Measurements from ENCODE around the gene RAD51.

RAD51 gene

GRCh38 chr15:40722354-40722753, 27.4 kb downstream of the RAD51 start:
- no peak for DNase-seq (ENCODE audit: low read depth in 2 of 2)

- DNase-seq (ENCODE audit: low read depth in 2 of 2), result no peak
These were observed 28.0 kb downstream of the RAD51 start for GRCh38 chr15:40722934-40723333.

DNA sequence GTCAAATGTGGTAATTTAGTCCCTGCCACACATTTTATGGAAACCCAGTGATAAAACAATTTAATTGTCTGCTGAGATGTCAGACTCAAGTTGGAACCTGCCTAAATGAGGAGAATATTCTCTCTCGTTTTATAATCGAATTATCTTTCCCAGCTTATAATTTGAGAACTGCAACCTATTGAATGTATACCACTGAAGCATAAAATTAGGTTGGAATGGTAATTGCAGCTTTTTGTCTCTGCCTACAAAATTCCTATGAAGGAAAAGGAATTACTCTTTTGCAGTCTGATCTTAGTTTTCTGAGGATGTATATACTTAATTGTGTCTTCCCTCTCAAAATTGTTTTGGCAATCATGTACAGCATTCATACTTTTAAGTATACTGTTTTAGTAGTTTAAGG, 28.9 kb downstream of the RAD51 start:
- DNase-seq (ENCODE audit: low read depth in 2 of 2), result no peak

GRCh38 chr15:40731034-40731433, 36.1 kb downstream of the RAD51 start:
- no peak for DNase-seq (ENCODE audit: low read depth in 2 of 2)

DNA sequence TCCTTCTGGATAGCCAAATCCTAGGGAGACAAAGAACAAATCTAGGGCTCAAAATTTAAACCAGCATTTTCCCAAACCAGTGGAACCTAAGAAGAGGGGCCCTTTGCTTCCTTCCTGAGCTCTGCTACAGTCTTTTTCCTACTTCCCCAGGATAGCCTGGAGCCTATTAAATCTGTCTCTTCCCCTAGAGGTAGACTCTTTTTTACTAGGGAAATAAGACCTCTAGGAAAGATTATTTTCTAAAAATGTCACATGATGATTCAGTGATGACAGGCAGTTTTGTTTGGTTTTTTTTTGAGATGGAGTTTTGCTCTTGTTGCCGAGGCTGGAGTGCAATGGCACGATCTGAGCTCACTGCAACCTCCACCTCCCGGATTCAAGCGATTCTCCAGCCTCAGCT, 41.6 kb downstream of the RAD51 start:
- DNase-seq (ENCODE audit: low read depth in 2 of 2), result no peak

DNA sequence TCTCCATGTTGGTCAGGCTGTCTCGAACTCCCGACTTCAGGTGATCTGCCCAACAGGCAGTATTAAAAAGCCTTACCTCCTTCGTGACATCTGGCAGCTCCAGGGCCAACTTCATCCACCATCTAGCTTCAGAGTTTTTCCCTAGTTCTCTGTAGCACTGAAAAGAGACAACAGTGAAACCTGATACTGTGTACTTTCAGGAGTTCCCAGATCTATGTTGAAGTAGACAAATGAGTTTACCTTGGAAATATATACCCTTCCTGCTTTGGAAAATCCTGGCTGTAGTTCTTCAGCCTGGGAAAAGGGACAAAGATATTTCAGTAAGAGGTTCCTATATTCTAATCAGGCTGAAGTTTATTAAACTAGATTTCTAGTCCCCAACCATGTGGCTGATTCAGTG, 42.1 kb downstream of the RAD51 start:
- DNase-seq (ENCODE audit: low read depth in 2 of 2), result no peak

DNA sequence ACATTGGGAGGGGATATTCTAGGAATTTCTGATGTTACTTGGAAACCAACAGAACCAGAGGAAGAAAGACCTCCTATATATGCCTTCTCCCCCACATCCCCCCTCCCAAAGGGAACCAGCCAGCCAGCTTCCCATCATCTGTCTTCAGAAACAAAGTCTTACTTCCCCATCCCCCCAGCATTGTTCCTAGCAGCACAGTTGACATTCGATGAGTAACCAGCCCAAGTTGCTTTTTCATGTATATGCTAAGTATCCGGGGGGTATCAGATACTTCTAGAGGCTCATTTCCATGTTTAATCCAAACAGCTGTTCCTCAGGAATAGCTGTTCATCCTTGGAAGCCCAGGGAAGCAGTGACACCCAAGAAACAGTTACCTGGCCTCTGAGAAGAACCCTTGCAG, 44.1 kb downstream of the RAD51 start:
- DNase-seq (ENCODE audit: low read depth in 2 of 2), result no peak

DNA sequence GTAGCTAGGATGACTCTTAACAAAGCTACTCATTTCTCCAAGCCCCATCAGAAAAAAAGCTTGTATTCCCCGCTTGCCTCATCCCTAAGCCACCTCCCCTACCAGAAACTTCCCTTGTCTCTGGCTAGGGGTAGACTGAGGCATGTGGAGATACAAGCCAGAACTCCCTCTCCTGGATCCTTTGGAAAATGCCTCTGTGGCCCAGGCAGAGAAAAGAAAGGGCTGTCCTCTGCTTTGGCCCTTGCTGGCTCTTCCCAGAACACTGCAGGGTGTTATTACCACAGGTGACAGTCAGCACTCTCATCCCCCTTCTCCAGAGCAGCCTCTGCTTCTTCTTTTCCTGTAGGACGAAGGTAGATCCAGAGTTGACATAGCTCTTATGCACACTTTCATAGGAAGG, 44.9 kb downstream of the RAD51 start:
- no peak for DNase-seq (ENCODE audit: low read depth in 2 of 2)

DNA sequence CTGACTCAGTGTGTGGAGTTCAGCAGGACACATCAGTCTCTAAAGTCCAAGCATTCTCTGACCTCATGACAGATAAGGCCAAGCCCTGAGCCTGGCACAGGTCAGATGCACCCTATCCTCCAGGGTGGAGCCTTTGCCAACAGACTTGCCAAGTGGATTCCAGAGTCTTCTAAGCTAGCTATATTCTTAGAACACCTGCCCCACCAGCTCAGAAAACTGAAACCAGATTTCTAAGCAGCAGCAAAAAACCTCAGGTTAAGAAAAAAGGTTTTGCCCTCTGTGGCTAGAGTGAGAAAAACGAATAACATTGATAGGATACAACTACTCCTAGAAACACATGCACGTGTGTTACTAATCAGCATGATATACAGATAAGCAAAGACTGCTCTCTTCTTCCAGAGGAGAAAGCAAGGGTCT, 48.5 kb downstream of the RAD51 start:
- DNase-seq (ENCODE audit: low read depth in 2 of 2), result no peak

DNA sequence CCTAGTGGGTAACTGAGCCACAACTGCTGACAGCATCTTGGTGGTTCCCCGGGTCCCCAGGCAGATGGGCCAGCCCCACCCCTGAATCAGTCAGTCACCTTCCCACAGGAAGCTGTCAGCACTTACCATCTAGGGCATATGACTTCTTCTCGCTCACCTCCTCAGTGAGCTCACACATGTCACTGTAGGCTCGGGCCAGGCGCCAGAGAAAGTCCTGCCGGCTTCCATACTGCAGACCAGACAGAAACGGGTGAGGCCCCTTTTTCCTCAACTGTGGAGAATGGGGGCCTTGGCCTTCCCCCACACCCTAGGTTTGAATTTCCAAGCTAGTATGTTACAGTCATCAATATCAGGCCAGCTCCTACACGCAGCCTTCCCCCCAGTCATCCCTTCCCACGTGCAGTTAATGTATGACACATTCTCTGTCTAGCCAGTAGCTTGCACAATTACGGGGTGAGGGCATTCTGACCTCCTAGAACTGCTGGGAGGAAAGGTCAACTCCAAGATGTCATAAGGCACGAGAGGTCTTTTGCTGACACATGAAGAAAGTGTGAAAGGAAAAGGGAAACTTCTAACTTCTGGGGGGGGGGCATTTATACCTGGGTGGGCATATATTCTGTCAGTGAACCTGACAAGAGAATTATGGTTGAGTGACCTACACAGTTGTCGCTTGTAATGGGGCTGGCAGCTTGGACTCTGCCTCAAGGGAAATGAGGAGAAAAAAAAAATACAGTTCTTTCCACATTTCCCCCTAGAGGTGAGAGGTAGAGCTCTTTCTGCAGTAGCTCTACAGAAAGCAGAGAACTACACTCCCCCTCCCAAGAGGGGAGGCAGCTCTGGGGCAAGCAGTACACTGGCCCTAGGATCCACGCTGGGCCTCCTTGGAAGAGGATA, 49.2 kb downstream of the RAD51 start:
- DNase-seq (ENCODE audit: low read depth in 2 of 2), result peak in 1 of 2 donors; percentile 29

DNA sequence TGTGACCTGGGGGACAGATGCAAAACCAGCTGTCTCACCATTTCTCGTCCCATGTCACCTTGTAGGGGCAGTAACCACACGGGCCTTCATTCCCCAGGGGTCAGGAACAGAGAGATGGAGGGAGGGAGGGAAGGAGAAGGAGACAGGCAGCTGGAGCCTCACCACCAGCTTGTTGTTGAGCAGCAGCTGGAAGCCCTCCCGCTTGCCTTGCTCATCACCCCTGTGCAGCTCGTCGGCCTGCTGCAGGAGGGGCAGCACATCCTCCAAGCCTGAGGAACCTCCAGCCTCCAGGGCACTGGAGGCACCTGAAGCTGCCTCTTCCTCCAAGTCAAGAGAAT, 49.8 kb downstream of the RAD51 start:
- no peak for DNase-seq (ENCODE audit: low read depth in 2 of 2)

GRCh38 chr15:40746916-40747418, 52.0 kb downstream of the RAD51 start:
- no peak for DNase-seq (ENCODE audit: low read depth in 2 of 2)

DNA sequence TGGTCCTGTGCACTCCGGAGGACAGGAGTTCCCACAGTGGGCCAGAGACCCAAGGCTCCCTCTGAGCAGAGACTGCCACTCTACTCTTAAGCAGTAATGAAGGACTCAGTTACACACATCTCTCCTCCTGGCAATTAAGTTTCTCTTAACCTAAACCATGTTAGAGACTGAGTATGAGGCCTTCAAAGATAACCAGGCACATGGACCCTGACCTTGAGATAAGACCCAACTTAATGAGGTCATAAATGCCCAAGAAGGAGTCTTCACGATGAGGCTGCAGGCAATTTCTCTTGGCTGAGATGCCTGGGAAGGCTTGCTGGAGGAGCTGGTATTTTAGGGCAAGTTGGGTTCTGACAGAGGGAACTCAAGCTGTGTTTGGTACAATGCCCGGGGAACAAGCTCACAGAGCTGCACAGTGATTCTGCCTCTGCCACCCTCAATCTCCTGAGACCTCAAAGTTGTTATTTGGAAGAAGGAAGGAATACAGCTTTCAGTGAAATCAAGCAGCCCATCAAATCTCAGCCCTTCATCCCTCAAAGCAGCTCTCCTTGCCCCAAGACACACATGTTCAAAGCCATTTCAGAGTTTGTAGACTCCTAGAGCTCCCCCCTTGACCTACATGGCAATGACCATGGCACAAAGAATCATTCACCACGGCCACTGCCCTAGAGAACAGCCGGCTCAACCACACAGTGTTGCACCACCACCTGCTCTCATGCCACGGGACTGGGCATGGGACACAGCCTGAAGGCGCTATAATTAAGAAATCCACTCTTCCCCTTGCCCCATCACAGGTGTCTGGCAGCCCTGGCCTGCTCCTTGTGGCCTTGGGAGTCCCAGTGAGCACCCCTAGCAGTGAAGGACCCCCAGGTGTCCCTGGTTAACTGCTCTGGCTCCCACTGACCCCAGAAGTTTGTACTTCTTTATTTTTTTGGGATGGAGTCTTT, 53.0 kb downstream of the RAD51 start:
- DNase-seq (ENCODE audit: low read depth in 2 of 2), result no peak

GRCh38 chr15:40749151-40749630, 54.2 kb downstream of the RAD51 start:
- no peak for DNase-seq (ENCODE audit: low read depth in 2 of 2)

GRCh38 chr15:40750885-40751284, 55.9 kb downstream of the RAD51 start:
- DNase-seq (ENCODE audit: low read depth in 2 of 2), result no peak

GRCh38 chr15:40751745-40752144, 56.8 kb downstream of the RAD51 start:
- no peak for DNase-seq (ENCODE audit: low read depth in 2 of 2)

DNA sequence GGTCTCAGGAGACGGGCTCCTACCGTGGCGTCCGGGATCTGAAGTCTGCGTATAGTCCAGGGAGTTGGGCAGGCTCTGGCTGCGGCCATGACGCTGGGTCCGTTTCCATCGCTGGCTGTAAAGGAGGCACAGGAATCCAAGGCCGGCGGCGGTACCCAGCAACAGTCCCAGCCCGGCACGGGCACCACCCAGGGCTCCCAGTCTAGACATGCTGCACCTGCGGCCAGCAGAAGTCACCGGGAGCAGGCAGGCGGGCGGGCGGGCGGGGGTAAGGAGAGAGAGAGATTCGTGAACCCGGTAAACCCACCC, 59.6 kb downstream of the RAD51 start:
- no peak for DNase-seq (ENCODE audit: low read depth in 2 of 2)

GRCh38 chr15:40754883-40755811, 60.2 kb downstream of the RAD51 start, which contains the start of gene RMDN3:
Gene RMDN3 (minus strand): TSS chr15:40755254. CDS start chr15:40754783, 471 bp downstream.
- peak; percentile 80 to 90 for DNase-seq (ENCODE audit: low read depth in 2 of 2)

DNA sequence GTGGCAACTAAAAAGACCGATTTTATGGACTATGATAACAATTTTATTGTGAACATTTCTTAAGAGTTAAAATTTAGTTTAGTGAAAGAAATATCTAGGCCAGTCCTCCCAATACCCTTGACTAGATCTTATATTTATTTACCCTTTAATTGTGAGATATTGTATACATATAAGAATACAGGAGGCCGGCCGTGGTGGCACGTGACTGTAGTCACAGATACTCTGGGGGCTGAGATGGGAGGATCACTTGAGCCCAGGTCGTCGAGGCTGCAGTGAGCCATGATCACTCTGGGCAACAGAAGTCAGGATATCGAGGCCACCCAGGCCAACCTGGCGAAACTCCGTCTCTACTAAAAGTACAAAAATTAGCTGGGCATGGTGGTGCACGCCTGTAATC, 60.8 kb downstream of the RAD51 start:
- no peak for DNase-seq (ENCODE audit: low read depth in 2 of 2)

DNA sequence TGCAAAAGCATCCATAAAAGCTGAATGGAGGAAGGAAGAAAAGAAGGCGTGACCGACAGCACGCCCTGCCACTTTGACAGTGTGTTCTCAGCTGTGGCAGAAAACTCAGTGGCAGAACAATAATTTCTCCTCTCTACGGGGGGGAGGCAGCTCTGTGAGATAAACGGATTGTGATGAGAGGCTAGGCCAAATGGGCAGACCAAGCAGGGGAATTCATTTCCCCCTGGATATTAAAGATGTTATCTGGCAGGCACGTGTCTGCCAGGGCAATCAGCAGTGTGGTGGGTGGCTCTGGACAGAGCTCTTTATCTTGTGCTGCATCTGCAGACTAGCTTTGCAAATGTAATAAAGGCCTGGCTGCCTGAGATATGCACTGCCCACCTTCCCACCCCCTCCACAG, 62.0 kb downstream of the RAD51 start:
- no peak for DNase-seq (ENCODE audit: low read depth in 2 of 2)

- no peak for DNase-seq (ENCODE audit: low read depth in 2 of 2)
These were observed 65.0 kb downstream of the RAD51 start for GRCh38 chr15:40759961-40760360.
